ENCODE measurements around the gene UGT1A8.
"Not testable (repeated sequence)": the region's sequence is repeated elsewhere in the genome, so short reads cannot be mapped to it uniquely, and the experiment has no call there.

DNA sequence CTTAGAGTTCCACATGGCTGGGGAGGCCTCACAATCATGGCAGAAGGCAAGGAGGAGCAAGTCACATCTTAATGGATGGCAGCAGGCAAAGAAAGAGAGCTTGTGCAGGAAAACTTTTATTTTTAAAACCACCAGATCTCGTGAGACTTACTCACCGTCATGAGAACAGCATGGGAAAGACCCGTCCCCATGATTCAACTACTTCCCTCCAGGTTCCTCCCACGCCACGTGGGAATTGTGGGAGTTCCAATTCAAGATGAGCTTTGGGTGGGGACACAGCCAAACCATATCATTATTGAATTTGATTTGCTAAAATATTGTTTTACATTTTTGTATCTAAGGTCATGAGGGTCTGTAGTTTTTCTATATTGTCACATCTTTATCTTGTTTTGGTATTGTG, 40.1 kb upstream of the UGT1A8 start:
- TF ChIP-seq, protein P1, sequence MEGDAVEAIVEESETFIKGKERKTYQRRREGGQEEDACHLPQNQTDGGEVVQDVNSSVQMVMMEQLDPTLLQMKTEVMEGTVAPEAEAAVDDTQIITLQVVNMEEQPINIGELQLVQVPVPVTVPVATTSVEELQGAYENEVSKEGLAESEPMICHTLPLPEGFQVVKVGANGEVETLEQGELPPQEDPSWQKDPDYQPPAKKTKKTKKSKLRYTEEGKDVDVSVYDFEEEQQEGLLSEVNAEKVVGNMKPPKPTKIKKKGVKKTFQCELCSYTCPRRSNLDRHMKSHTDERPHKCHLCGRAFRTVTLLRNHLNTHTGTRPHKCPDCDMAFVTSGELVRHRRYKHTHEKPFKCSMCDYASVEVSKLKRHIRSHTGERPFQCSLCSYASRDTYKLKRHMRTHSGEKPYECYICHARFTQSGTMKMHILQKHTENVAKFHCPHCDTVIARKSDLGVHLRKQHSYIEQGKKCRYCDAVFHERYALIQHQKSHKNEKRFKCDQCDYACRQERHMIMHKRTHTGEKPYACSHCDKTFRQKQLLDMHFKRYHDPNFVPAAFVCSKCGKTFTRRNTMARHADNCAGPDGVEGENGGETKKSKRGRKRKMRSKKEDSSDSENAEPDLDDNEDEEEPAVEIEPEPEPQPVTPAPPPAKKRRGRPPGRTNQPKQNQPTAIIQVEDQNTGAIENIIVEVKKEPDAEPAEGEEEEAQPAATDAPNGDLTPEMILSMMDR (IDR thresholded peaks at IDR 0.05), result not testable (repeated sequence)
- TF ChIP-seq POLR2A (IDR thresholded peaks at IDR 0.05), result not testable (repeated sequence)
